Measurements from ENCODE around the gene PODNL1.

DNA sequence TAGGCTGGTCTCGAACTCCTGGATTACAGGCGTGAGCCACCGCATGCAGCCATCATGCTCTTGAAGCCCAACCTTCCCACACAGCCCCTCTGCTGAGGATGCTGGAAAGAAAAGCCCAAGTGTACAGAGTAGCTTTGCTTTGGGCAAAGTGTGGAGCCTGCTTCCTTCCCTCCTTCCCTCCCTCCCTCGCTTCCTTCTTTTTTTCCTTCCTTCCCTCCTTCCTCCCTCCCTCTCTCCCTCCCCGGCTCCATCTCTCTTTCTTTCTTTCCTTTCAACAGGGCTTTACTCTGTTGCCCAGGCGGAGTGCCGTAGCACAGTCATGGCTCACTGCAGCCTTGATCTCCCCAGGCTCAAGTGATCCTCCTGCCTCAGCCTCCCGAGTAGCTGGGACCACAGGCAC is 29.5 kb downstream of the PODNL1 start:
- TF ChIP-seq, protein P1, sequence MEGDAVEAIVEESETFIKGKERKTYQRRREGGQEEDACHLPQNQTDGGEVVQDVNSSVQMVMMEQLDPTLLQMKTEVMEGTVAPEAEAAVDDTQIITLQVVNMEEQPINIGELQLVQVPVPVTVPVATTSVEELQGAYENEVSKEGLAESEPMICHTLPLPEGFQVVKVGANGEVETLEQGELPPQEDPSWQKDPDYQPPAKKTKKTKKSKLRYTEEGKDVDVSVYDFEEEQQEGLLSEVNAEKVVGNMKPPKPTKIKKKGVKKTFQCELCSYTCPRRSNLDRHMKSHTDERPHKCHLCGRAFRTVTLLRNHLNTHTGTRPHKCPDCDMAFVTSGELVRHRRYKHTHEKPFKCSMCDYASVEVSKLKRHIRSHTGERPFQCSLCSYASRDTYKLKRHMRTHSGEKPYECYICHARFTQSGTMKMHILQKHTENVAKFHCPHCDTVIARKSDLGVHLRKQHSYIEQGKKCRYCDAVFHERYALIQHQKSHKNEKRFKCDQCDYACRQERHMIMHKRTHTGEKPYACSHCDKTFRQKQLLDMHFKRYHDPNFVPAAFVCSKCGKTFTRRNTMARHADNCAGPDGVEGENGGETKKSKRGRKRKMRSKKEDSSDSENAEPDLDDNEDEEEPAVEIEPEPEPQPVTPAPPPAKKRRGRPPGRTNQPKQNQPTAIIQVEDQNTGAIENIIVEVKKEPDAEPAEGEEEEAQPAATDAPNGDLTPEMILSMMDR (conservative IDR thresholded peaks at IDR 0.05; ENCODE audit: low read depth in 2 of 2), result no peak
- no peak for TF ChIP-seq EZH2 (IDR thresholded peaks at IDR 0.05; ENCODE audit: low read depth, unreplicated experiment)
- TF ChIP-seq, protein P2, sequence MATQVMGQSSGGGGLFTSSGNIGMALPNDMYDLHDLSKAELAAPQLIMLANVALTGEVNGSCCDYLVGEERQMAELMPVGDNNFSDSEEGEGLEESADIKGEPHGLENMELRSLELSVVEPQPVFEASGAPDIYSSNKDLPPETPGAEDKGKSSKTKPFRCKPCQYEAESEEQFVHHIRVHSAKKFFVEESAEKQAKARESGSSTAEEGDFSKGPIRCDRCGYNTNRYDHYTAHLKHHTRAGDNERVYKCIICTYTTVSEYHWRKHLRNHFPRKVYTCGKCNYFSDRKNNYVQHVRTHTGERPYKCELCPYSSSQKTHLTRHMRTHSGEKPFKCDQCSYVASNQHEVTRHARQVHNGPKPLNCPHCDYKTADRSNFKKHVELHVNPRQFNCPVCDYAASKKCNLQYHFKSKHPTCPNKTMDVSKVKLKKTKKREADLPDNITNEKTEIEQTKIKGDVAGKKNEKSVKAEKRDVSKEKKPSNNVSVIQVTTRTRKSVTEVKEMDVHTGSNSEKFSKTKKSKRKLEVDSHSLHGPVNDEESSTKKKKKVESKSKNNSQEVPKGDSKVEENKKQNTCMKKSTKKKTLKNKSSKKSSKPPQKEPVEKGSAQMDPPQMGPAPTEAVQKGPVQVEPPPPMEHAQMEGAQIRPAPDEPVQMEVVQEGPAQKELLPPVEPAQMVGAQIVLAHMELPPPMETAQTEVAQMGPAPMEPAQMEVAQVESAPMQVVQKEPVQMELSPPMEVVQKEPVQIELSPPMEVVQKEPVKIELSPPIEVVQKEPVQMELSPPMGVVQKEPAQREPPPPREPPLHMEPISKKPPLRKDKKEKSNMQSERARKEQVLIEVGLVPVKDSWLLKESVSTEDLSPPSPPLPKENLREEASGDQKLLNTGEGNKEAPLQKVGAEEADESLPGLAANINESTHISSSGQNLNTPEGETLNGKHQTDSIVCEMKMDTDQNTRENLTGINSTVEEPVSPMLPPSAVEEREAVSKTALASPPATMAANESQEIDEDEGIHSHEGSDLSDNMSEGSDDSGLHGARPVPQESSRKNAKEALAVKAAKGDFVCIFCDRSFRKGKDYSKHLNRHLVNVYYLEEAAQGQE (IDR thresholded peaks at IDR 0.05; ENCODE audit: unreplicated experiment), result no peak
- no peak for TF ChIP-seq ZNF114 (CRISPR knock-in tag; IDR thresholded peaks at IDR 0.05)
- TF ChIP-seq POLR2AphosphoS5 (IDR thresholded peaks at IDR 0.05; ENCODE audit: low read depth), result no peak
